GM18951 (cell line): ENCODE data around the gene MAN1A2.

Source experiments
- POLR2A ChIP-seq: IDR thresholded peaks from 4 replicates; pipeline ENCODE4 v1.6.1; 2011; ENCODE audit warnings: mild to moderate bottlenecking; ENCODE audit not compliant: insufficient read length, insufficient read depth; ENCODE audit errors: extremely low read depth
- in situ Hi-C: fragments of 300-500 bp; cut with MboI; formaldehyde crosslinking; loops from one replicate; pipeline ENCODE4 v1.12.0; 2022; ENCODE audit warnings: low sequenced_read_pairs, mixed read lengths, inconsistent platforms; ENCODE audit not compliant: unreplicated experiment

The MAN1A2 gene

DNA sequence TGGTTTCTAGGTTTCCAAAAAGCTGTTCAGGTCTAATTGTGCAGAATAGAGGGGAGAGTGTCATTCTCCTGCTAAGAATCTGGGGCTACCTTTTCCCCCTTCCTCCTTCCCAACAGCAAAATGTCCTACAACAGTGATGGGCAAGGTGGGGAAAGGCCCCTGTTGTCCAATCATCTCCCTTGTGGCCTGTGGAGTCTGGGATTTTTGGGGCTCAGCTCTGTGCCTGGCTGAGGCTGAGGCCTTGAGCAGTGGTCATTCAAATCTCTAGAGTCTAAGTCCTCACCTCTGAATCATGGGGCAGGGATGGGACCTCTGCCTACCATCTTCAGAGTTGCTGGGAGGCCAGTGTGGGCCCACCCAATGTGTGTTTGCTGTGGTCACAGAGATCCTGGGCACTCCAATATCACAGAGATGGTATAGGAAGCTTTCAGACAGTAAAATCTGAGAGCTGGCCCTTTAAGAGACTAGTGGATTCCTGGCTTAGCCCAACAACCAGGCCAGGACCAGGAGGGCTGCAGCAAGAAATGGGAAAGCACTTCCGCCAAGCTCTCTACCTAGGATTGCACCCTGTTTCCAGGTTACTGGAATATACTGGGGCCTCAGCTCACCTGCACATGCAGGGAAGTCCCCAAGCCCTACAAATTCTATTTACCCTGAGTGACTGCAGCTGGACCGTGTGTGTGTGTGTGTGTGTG lies 210.1 kb downstream of the MAN1A2 start:
- in situ Hi-C loops = no loop called here
- TF ChIP-seq POLR2A = no peak

- no peak for TF ChIP-seq POLR2A
- in situ Hi-C loops = no loop called here
Observed at GRCh38 chr1:117578466-117578865, 211.2 kb downstream of the MAN1A2 start.
